AG04450 (cell line): Measurements from ENCODE around the gene OR1L8. TPM values are rescaled to one million over a fixed set of nuclear protein-coding genes. Genes with fewer than 3 reads are reported as not detected.

Source experiments
- CTCF ChIA-PET: fragments of 300-600, 350-600 bp; formaldehyde crosslinking; extraction: SDS; loops from one replicate; lab custom pipeline; 2022; ENCODE audit warnings: antibody characterized with exemption, inconsistent platforms; lab: Charles Lee
- POLR2A ChIA-PET: fragments of 350-600 bp; formaldehyde crosslinking; extraction: SDS; loops from one replicate; lab custom pipeline; 2021; ENCODE audit warnings: antibody characterized with exemption, inconsistent platforms; lab: Yijun Ruan, JAX
- DNase-seq: peaks from one replicate; pipeline ENCODE4 v3.0.0-alpha.2; 2011; ENCODE audit warnings: low read depth, low spot score
- H3K27ac ChIP-seq: one replicate; pipeline ENCODE4 v1.5.1; 2012; ENCODE audit warnings: low read depth, low read length, control low read depth
- H3K27me3 ChIP-seq: one replicate; pipeline ENCODE4 v1.6.0; 2012; ENCODE audit warnings: low read length; ENCODE audit not compliant: control insufficient read depth, insufficient read depth
- H3K4me3 ChIP-seq: 2 replicates; pipeline ENCODE4 v1.5.1; 2011; ENCODE audit warnings: mild to moderate bottlenecking, low read depth, low read length, control low read depth
- H3K9me3 ChIP-seq: 2 replicates; pipeline ENCODE4 v1.5.1; 2012; ENCODE audit warnings: low read length; ENCODE audit not compliant: control insufficient read depth, insufficient read depth
- polyA plus RNA-seq: library from polyadenylated mRNA; depleted of rRNA; stranded (reverse); fragments of >200 nt; gene quantifications from 2 replicates; pipeline ENCODE4 v1.2.3, GENCODE V29; 2011
- TF ChIP-seq, protein P1 (sequence below): IDR thresholded peaks from 2 replicates; pipeline ENCODE4 v1.5.1; 2011; ENCODE audit warnings: low read depth, low read length, control low read depth, inconsistent platforms

The OR1L8 gene
- polyA plus RNA-seq, 1 experiment: not detected

DNA sequence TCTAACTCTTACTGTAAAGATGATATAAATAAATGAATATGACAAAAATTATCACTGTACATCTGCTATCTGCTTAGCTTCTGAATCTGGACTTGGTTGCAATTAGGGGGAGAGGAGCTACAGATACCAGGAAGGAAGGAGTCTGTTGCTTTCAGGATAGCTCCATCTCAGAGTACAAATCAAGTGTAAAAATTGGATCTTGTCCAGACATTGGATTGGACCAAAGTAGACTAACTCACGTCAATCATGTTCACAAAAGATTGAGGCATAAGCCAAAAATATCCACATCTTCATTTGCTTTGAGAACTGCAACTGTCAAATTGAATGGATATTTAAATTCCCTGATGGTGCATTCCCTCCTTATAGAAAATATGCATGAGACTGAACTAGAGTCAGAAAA is 22.5 kb upstream of the OR1L8 start:
- Histone ChIP-seq H3K4me3 (no peak overlapping the region), H3K27ac (no peak overlapping the region), H3K9me3 (no peaks in the 10 kb centered on the region), H3K27me3 (no peaks in the 10 kb centered on the region)
- TF ChIP-seq, protein P1, sequence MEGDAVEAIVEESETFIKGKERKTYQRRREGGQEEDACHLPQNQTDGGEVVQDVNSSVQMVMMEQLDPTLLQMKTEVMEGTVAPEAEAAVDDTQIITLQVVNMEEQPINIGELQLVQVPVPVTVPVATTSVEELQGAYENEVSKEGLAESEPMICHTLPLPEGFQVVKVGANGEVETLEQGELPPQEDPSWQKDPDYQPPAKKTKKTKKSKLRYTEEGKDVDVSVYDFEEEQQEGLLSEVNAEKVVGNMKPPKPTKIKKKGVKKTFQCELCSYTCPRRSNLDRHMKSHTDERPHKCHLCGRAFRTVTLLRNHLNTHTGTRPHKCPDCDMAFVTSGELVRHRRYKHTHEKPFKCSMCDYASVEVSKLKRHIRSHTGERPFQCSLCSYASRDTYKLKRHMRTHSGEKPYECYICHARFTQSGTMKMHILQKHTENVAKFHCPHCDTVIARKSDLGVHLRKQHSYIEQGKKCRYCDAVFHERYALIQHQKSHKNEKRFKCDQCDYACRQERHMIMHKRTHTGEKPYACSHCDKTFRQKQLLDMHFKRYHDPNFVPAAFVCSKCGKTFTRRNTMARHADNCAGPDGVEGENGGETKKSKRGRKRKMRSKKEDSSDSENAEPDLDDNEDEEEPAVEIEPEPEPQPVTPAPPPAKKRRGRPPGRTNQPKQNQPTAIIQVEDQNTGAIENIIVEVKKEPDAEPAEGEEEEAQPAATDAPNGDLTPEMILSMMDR: no peak
- POLR2A ChIA-PET: no interaction called here
- CTCF ChIA-PET: no interaction called here
- DNase-seq: no peak

DNA sequence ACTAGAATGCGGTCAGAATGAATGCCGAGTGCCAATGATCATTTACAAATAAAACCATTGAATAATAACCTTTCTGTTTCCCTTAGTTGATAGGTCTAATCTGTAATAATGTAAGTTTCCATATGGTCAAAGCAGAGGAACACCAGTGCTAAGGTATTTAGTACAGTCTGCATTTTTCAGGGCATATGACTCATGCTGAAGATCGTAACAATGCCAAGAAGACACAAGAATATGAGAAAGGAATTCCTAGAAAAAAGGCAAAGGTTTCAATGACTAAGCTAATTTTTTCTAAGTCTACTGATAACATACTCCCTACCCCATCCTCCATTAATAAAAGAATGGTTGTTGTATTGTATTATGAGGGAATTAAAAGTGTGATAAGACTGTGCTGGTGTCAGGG is 2.8 kb downstream of the OR1L8 start:
- POLR2A ChIA-PET: no interaction called here
- CTCF ChIA-PET: no interaction called here

DNA sequence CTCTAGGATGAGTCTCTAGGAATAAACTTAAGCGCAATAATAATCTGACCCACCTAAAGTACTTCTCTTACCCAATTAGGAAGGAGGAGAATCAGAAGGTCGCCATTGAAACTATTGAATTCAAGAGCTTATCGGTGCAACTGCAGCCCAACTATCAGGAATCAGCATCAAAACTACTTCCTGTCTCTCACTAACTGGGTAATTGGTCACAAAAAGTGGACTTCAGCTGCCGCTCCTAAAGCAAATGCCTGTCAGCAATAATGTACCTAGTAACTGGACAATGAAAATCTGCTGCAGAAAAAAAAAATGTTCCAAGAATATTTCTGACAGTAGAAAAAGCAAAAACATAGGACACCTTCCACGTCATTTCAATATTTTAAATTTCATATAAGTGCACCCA is 3.3 kb downstream of the OR1L8 start:
- POLR2A ChIA-PET: no interaction called here

More for the DNA sequence above, 2.8 kb downstream of the OR1L8 start:
- TF ChIP-seq, protein P1: no peak
- Histone ChIP-seq H3K27ac (no peak overlapping the region), H3K27me3 (no peaks in the 10 kb centered on the region), H3K4me3 (no peak overlapping the region), H3K9me3 (no peaks in the 10 kb centered on the region)
- DNase-seq: peak; percentile 16

DNA sequence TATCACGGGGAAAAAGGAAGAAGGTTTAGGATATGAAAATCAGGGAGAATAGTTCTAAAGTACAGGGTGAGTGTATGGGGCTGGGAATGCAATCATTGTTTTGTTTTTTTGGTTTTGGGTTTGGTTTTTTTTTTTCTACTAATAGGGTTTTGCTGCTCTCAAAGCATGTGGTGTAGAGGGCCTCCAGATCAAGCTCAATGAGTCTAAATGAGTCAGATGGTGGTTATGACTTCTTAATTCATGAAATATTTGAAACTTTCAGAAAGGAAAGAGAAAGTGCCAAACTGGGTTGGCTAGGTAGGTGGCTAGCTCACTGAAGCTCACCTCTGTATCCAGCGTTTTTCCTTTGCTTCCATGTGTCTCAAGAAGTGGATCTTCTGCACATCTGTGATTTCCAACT is 10.7 kb downstream of the OR1L8 start:
- Histone ChIP-seq H3K27me3 (peaks cover under 1% of the 10 kb centered on the region), H3K27ac (no peak overlapping the region), H3K4me3 (no peak overlapping the region), H3K9me3 (no peaks in the 10 kb centered on the region)
- DNase-seq: no peak
- ChIA-PET POLR2A (interaction anchor here (0.6 kb wide), 1 partner anchor 206 kb away, joined by 3 read pairs; no protein-coding TSS in a partner anchor), CTCF (interaction anchor here (1.2 to 1.5 kb wide), 2 partner anchors 74 to 107 kb away, joined by 3 to 4 read pairs; no protein-coding TSS in a partner anchor)
- TF ChIP-seq, protein P1: no peak

More for the DNA sequence above, 3.3 kb downstream of the OR1L8 start:
- no peaks in the 10 kb centered on the region for H3K27me3 ChIP-seq
- no peak overlapping the region for H3K4me3 ChIP-seq
- DNase-seq: no peak
- CTCF ChIA-PET: interaction anchor here (0.5 kb wide), 1 partner anchor 1260 kb away, joined by 3 read pairs; no protein-coding TSS in a partner anchor
- TF ChIP-seq, protein P1: no peak
- no peaks in the 10 kb centered on the region for H3K9me3 ChIP-seq
- no peak overlapping the region for H3K27ac ChIP-seq

DNA sequence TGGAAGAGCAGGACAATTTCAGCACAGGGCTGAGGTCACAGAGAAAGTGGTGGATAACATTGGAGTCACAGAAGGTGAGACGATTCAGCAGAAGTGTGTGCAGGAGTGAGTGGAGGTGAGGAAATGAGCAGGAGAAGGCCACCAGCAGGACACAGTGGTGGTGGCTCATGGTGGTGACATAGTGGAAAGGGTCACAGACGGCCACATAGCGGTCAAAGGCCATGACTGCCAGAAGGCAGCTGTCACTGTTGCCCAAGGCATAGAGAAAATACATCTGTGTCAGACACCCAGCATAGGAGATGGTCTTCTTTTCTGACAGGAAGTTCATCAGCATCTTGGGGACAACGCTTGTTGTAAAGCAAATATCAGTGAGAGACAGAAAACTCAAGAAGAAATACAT is 15.3 kb downstream of the OR1L8 start:
- Histone ChIP-seq H3K27ac (no peak overlapping the region), H3K9me3 (no peaks in the 10 kb centered on the region), H3K27me3 (peaks cover 3% of the 10 kb centered on the region), H3K4me3 (no peak overlapping the region)
- ChIA-PET CTCF (no interaction called here), POLR2A (no interaction called here)
- DNase-seq: no peak
- TF ChIP-seq, protein P1: no peak
